GM19099 (cell line): ENCODE measurements around the gene SMPD1.

Experiments
- POLR2A ChIP-seq: IDR thresholded peaks from 3 replicates; pipeline ENCODE4 v1.6.1; 2011; ENCODE audit warnings: low read depth; ENCODE audit not compliant: insufficient read length; ENCODE audit errors: extremely low read depth

Gene SMPD1

DNA sequence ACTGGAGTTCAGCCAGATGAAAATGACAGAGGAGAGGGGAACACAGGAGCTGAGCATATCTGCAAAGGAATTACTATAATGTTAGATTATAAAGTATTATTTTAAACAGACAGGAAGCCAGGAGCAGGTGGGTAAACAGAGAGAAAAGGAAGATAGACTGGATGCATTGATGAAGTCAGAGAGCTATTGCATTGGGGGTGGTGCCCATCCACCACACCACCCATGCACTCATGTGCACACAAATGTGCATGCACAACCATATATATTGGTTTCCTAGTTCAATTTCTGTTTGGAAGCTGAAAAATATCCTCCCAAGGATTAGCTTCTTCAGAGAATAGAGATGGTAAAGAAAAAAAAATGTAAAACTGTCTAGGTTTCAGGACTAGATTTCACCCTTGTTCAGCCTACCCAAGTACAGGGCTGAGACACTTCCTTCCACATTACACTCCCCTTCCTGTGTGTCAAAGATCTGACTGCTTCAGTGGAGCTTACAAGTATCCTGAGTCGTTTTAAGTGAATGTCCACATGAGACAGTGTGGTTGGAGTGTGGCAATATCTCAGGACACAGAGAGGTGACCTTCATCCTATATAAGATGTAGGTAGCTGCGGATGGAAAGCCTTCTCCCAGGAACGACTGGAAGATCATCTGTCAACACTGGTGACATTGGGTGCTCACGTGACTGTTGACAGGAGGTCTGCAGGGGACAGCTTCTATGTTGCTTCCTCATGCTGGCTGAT, 12.2 kb upstream of the SMPD1 start:
- TF ChIP-seq POLR2A, result no peak

GRCh38 chr11:6378640-6378989, 11.7 kb upstream of the SMPD1 start:
- TF ChIP-seq POLR2A, result no peak

GRCh38 chr11:6385046-6385777, 5.1 kb upstream of the SMPD1 start:
- TF ChIP-seq POLR2A, result no peak

- no peak for TF ChIP-seq POLR2A
Observed at GRCh38 chr11:6387811-6388599, 2.3 kb upstream of the SMPD1 start.

GRCh38 chr11:6388748-6389147, 1.5 kb upstream of the SMPD1 start:
- TF ChIP-seq POLR2A, result no peak

- no peak for TF ChIP-seq POLR2A
Observed at GRCh38 chr11:6390718-6391469, 620 bp downstream of the SMPD1 start.

DNA sequence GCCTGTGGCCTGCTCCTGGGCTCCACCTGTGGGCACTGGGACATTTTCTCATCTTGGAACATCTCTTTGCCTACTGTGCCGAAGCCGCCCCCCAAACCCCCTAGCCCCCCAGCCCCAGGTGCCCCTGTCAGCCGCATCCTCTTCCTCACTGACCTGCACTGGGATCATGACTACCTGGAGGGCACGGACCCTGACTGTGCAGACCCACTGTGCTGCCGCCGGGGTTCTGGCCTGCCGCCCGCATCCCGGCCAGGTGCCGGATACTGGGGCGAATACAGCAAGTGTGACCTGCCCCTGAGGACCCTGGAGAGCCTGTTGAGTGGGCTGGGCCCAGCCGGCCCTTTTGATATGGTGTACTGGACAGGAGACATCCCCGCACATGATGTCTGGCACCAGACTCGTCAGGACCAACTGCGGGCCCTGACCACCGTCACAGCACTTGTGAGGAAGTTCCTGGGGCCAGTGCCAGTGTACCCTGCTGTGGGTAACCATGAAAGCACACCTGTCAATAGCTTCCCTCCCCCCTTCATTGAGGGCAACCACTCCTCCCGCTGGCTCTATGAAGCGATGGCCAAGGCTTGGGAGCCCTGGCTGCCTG, 1.4 kb downstream of the SMPD1 start:
- no peak for TF ChIP-seq POLR2A

DNA sequence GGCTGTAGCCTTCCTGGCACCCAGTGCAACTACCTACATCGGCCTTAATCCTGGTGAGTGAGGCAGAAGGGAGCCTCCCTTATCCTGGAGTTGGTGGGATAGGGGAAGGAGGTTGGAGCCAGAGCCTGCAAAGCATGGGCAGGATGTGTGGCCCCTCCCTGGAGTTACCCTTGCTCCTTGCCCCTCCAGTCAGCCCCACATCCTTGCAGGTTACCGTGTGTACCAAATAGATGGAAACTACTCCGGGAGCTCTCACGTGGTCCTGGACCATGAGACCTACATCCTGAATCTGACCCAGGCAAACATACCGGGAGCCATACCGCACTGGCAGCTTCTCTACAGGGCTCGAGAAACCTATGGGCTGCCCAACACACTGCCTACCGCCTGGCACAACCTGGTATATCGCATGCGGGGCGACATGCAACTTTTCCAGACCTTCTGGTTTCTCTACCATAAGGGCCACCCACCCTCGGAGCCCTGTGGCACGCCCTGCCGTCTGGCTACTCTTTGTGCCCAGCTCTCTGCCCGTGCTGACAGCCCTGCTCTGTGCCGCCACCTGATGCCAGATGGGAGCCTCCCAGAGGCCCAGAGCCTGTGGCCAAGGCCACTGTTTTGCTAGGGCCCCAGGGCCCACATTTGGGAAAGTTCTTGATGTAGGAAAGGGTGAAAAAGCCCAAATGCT, 3.9 kb downstream of the SMPD1 start:
- no peak for TF ChIP-seq POLR2A

DNA sequence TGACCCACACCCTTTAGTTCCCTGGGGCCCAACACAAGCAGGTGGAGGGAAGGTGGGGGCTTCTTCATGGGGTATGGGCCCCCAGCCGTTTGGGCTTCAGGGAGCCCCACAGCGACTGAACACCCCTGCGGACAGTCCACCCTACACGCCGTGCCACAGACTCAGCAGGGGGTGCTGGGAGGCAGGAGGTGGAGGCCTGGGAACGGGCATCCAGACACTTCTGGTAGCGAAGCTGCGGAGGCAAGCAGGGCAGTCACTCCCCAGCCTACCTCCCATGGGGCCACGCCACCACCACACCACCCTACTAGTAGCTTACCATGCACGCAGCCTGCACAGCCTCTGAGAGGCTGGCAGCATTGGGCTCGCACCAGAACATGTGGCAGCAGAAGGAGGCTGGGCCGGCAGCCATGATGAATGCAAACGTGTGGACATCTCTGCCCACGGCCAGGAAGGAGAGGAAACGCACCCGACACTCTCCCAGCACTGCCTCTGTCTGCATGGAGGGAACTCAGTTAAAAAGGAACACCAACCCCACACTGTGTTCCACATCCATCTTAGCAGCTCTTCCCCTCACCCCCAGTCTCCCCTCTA, 5.3 kb downstream of the SMPD1 start:
- no peak for TF ChIP-seq POLR2A

DNA sequence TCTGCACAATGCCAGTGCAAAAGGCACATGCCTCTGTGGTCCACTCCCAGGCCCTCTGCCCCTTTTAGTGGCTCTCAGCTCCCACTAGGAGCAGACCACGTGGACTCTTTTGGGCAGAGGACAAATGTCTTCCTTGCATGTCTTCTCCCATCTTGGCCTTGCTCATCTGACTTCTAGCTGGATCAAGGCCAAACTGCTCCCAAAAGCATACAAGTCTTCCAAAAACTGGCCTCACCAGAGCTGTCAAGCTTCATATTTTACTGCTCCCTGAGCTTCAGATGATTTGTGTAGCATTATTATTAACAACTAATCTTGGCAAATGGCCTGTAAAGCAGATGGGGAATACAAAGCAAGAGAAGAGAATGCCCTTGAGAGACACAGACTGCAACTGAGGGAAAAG, 6.9 kb downstream of the SMPD1 start:
- TF ChIP-seq POLR2A, result no peak

- TF ChIP-seq POLR2A, result no peak
Observed at GRCh38 chr11:6397636-6398035, 7.4 kb downstream of the SMPD1 start.

DNA sequence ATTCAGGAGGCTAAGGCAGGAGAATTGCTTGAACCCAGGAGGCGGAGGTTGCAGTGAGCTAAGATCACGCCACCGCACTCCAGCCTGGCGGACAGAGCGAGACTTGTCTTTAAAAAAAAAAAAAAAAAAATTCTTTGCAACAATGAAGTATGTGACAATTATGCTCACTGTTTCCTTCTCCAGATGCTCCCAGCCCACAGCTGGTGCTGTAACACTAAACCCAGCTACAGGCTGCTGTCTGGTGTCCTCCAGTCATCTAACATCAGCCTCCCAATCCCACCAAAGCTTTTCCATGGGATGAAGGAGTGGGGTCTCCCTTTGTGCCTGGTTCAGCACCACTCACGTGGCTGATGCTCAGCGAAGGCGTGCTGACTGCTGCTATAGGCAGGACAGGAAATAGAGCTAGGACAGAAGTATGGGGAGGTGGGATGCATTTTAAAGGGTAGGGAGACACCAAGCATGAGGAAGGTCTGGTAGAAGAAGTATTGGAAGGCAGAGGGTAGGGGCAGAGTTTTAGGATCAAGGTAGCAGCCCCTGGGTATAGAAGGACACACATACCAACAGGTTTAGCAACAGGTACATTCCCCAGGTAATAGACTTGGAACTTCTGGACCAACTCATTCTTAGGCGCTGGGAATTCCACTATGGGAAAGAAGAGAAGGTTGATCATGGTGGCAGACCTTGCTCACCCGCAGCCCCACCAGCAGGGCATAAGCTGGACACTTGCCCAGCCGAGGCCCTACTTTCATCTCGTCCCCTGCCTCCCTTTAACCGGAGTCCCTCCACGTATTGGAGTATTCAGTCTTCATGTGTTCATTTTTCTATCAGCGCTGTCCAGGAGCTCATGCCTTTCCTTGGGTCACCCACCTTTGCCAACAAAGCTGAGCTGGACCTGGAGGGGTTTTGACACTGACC, 10.4 kb downstream of the SMPD1 start:
- no peak for TF ChIP-seq POLR2A

- no peak for TF ChIP-seq POLR2A
Observed at GRCh38 chr11:6401464-6401863, 11.2 kb downstream of the SMPD1 start.
